ENCODE measurements around the gene HOXB1.

- TF ChIP-seq, protein P1, sequence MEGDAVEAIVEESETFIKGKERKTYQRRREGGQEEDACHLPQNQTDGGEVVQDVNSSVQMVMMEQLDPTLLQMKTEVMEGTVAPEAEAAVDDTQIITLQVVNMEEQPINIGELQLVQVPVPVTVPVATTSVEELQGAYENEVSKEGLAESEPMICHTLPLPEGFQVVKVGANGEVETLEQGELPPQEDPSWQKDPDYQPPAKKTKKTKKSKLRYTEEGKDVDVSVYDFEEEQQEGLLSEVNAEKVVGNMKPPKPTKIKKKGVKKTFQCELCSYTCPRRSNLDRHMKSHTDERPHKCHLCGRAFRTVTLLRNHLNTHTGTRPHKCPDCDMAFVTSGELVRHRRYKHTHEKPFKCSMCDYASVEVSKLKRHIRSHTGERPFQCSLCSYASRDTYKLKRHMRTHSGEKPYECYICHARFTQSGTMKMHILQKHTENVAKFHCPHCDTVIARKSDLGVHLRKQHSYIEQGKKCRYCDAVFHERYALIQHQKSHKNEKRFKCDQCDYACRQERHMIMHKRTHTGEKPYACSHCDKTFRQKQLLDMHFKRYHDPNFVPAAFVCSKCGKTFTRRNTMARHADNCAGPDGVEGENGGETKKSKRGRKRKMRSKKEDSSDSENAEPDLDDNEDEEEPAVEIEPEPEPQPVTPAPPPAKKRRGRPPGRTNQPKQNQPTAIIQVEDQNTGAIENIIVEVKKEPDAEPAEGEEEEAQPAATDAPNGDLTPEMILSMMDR (IDR thresholded peaks at IDR 0.05; ENCODE audit: low read length): no peak
- TF ChIP-seq EZH2 (IDR thresholded peaks at IDR 0.05; ENCODE audit: borderline replicate concordance, low read length): no peak
These were observed 34.3 kb upstream of the HOXB1 start for GRCh38 chr17:48565022-48565554.
